GM21390 (cell line): ENCODE results near the gene RPRD1B.

Experiments used
- ATAC-seq: cut with Tn5 transposase; IDR thresholded peaks from one replicate; pipeline ENCODE4 v1.9.1; 2021; ENCODE audit not compliant: unreplicated experiment

Gene RPRD1B

GRCh38 chr20:38033330-38034107 is at the start of gene RPRD1B, which contains the start of gene TTI1:
RPRD1B (plus strand) TSS chr20:38033746; CDS start chr20:38033948, 202 bp downstream.
TTI1 (minus strand) TSS chr20:38033456; CDS start chr20:38013816, 19,640 bp downstream.
- ATAC-seq, result peak; percentile 70

- ATAC-seq, result no peak
Observed at GRCh38 chr20:37984018-37984785, 49.3 kb upstream of the RPRD1B start.

GRCh38 chr20:37986044-37986858 is 47.3 kb upstream of the RPRD1B start:
- no peak for ATAC-seq

GRCh38 chr20:37986873-37987601 is 46.5 kb upstream of the RPRD1B start:
- ATAC-seq, result no peak

GRCh38 chr20:37987602-37988290 is 45.8 kb upstream of the RPRD1B start:
- no peak for ATAC-seq

- no peak for ATAC-seq
Observed at GRCh38 chr20:37988306-37988954, 45.1 kb upstream of the RPRD1B start.

- no peak for ATAC-seq
Observed at GRCh38 chr20:37989601-37990295, 43.8 kb upstream of the RPRD1B start.

GRCh38 chr20:37990571-37991151 is 42.9 kb upstream of the RPRD1B start:
- ATAC-seq, result peak; percentile 98

GRCh38 chr20:37991157-37991866 is 42.2 kb upstream of the RPRD1B start:
- no peak for ATAC-seq

- ATAC-seq, result no peak
Observed at GRCh38 chr20:37991908-37992307, 41.6 kb upstream of the RPRD1B start.

GRCh38 chr20:37992802-37993409 is 40.6 kb upstream of the RPRD1B start:
- no peak for ATAC-seq

- no peak for ATAC-seq
Observed at GRCh38 chr20:37994512-37994911, 39.0 kb upstream of the RPRD1B start.

GRCh38 chr20:37995856-37996605 is 37.5 kb upstream of the RPRD1B start:
- no peak for ATAC-seq

- ATAC-seq, result no peak
Observed at GRCh38 chr20:37997516-37997915, 36.0 kb upstream of the RPRD1B start.

GRCh38 chr20:37999526-38000263 is 33.9 kb upstream of the RPRD1B start:
- ATAC-seq, result no peak

GRCh38 chr20:38000293-38000692 is 33.3 kb upstream of the RPRD1B start:
- ATAC-seq, result no peak
